GM23248 (cell line): ENCODE results near the gene SH3RF3.

Source experiments
- EZH2 ChIP-seq: fragments of 200-600 bp; sonication (generic); IDR thresholded peaks from 2 replicates; pipeline ENCODE4 v1.6.1; 2018; ENCODE audit warnings: antibody characterized with exemption, mild to moderate bottlenecking; ENCODE audit not compliant: insufficient read depth, poor library complexity, severe bottlenecking
- EZH2phosphoT487 ChIP-seq: fragments of 200-600 bp; sonication (generic); IDR thresholded peaks from 2 replicates; pipeline ENCODE4 v1.6.1; 2018; ENCODE audit warnings: antibody characterized with exemption, moderate library complexity, mild to moderate bottlenecking, low read depth; ENCODE audit not compliant: insufficient read depth

- no peak for TF ChIP-seq EZH2
- TF ChIP-seq EZH2phosphoT487, result no peak
Measured at GRCh38 chr2:109270505-109271312, 141.7 kb downstream of the SH3RF3 start.
